Esophagus (tissue), 2 donors: ENCODE data around the gene PLA1A. TPM values are rescaled to one million over a fixed set of nuclear protein-coding genes. Genes with fewer than 3 reads are reported as not detected.
"Not testable (repeated sequence)": the region's sequence is repeated elsewhere in the genome, so short reads cannot be mapped to it uniquely, and the experiment has no call there.

Experiments
- H3K27ac ChIP-seq, 2 donors: one replicate each; pipeline ENCODE4 v1.5.1; 2013; ENCODE audit warnings: low read depth in 2 of 2, mild to moderate bottlenecking in 2 of 2, inconsistent platforms in 1 of 2, low read length in 1 of 2, moderate library complexity in 1 of 2
- H3K27me3 ChIP-seq, 2 donors: one replicate each; pipeline ENCODE4 v1.6.1; 2013; ENCODE audit warnings: low read length in 2 of 2, control low read depth in 1 of 2, mild to moderate bottlenecking in 1 of 2; ENCODE audit not compliant: insufficient read depth in 2 of 2, control insufficient read depth in 1 of 2
- H3K36me3 ChIP-seq, 2 donors: one replicate each; pipeline ENCODE4 v1.6.1; 2013; ENCODE audit warnings: low read length in 1 of 2; ENCODE audit not compliant: control insufficient read depth in 2 of 2, insufficient read depth in 2 of 2
- H3K4me1 ChIP-seq, 2 donors: one replicate each; pipeline ENCODE4 v1.6.1; 2013; ENCODE audit warnings: low read length in 1 of 2; ENCODE audit not compliant: control insufficient read depth in 2 of 2, insufficient read depth in 2 of 2
- H3K4me3 ChIP-seq, 2 donors: one replicate each; pipeline ENCODE4 v1.5.1; 2013; ENCODE audit warnings: low read length in 2 of 2, mild to moderate bottlenecking in 2 of 2, low read depth in 1 of 2, moderate library complexity in 1 of 2
- H3K9me3 ChIP-seq, 2 donors: one replicate each; pipeline ENCODE4 v1.6.1; 2013; ENCODE audit warnings: mild to moderate bottlenecking in 2 of 2, low read depth in 1 of 2, low read length in 1 of 2, moderate library complexity in 1 of 2; ENCODE audit not compliant: control insufficient read depth in 2 of 2, insufficient read depth in 1 of 2
- WGBS, 2 donors: extraction: QIAGEN DNeasy Blood & Tissue Kit; methylation state at CpG; one replicate each; pipeline ENCODE4 v1.1.7; 2013; 5-methylcytosine and 5-hydroxymethylcytosine counted together
- polyA plus RNA-seq, 2 donors: library from polyadenylated mRNA; stranded (reverse); fragments of 200-250 nt; gene quantifications; one replicate each; pipeline ENCODE4 v1.2.3, GENCODE V29; 2013
- donor health status: healthy with polysubstance abuse.
- donor health status: Bipolar disorder and iron deficiency.

PLA1A gene
- polyA plus RNA-seq, 2 donors: 0.10 to 1.1 TPM

DNA sequence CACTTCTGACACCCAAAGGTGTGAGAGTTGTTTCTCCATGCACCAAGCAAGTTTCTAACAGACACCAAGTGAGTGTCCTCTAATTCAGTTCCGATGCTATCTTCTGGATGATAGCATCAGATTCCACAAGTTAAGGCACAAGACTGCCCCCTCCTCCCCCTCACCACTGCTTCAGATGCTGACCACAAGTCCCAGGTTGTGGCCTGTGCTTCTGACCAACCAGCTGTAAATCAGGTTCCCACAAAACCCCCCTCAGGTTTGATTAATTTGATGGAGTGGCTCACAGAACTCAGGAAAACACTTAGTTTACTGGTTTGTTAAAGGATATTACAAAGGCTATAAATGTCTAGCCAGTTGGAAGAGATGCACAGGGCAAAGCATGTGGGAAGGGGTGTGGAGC lies 7.0 kb upstream of the PLA1A start:
- H3K27ac ChIP-seq: no peak overlapping the region
- no peaks in the 10 kb centered on the region for H3K36me3 ChIP-seq
- H3K27me3 ChIP-seq: no peaks in the 10 kb centered on the region
- H3K4me3 ChIP-seq: no peak overlapping the region
- H3K4me1 ChIP-seq: no peaks in the 10 kb centered on the region
- H3K9me3 ChIP-seq: no peaks in the 10 kb centered on the region
- 90 to 92% methylated on average over 1 of the region's 1 CpG for WGBS, 2 donors

DNA sequence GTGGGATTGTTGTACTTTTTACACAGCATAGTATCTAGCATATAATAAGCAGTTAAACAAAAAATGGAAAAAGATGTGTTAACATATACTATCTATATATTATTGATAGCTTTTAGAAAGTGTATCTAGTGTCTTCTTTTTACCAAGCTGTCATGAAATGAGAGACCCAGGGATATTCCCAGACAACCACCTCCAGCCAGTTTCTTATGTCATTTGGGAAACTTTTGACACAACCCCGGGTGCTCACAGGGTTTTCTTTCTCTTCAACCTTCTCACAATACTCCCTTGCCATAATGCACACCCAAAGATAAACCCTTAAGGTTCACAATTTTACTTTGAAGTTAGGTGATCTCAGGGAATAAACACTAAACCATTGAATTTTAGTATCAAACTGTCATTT lies 4.8 kb upstream of the PLA1A start:
- Histone ChIP-seq H3K27me3 (no peaks in the 10 kb centered on the region), H3K9me3 (no peaks in the 10 kb centered on the region), H3K4me3 (no peak overlapping the region), H3K27ac (no peak overlapping the region), H3K4me1 (no peaks in the 10 kb centered on the region), H3K36me3 (no peaks in the 10 kb centered on the region)
- 48 to 60% methylated on average over 1 of the region's 1 CpG for WGBS, 2 donors

DNA sequence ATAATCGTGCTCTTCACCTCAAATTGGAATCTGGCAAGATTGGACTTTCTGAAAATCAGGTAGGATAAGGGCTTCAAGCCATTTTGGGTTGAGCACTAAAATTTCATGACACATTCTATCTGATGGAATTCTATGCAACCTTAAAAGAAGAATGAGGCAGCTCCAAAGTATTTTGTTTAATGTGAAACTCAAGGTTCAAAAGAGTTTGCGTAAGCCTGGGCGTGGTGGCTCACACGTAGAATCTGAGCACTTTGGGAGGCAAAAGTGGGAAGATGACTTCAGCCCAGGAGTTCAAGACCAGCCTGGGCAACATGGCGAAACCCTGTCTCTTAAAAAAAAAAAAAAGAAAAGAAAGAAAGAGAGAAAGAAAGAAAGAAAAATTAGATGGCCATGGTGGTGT lies 3.6 kb upstream of the PLA1A start:
- H3K27me3 ChIP-seq: no peaks in the 10 kb centered on the region
- no peaks in the 10 kb centered on the region for H3K9me3 ChIP-seq
- H3K27ac ChIP-seq: no peak overlapping the region
- no peaks in the 10 kb centered on the region for H3K4me1 ChIP-seq
- H3K4me3 ChIP-seq: no peak overlapping the region
- H3K36me3 ChIP-seq: no peaks in the 10 kb centered on the region
- WGBS, 2 donors: 75 to 92% methylated on average over 5 of the region's 5 CpGs

DNA sequence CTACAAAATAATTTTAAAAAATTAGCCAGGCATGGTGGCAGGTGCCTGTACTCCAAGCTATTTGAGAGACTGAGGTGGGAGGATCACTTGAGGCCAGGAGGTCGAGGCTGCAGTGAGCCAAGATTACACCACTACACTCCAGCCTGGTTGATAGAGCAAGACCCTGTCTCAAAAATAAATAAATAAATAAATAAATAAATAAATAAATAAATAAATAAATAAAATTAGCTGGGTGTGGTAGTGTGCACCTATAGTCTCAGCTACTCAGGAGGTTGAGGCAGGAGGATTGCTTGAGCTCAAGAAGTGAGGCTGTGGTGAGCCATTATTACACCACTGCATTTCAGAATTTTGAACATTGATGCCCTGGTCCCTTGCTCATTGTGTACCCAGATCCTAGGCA lies 2.8 kb upstream of the PLA1A start:
- H3K4me3 ChIP-seq: not testable (repeated sequence)
- WGBS, 2 donors: 79 to 81% methylated on average over 1 of the region's 1 CpG

DNA sequence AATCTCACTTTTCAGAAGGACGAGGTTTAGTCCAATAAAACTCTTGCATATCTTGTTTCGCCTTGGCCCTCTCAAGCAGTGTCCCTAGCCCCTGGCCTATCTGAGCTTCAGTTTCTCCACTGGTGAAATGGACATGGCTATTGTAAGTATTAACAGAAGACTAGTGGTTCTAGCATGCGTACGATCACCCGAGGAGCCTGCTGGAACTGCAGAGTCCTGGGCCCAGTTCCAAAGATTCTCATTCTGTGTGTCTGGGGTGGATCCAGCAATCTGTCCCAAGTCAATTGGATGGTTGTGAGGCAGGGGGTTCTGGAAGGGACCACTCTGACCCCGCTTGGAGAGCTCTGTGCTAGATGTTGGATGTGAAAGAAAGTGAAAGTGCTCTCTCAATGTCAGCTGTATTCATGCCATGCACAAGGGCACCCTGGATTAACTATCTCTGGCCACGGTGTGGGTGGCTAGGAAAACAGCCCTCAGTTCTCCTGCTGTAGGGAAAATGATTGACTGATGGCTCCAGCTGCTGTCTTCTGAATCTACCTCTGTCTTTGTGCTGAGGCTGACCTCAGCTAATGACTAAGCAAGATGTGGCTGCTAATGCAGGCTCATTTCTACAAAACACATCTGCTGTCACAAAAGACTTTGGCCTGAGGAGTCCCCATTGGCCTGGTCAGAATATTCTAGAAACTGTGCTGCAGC lies 1.9 kb upstream of the PLA1A start:
- 78 to 80% methylated on average over 7 of the region's 7 CpGs for WGBS, 2 donors
- Histone ChIP-seq H3K27me3 (no peaks in the 10 kb centered on the region), H3K4me1 (peaks cover 0 to 2% of the 10 kb centered on the region in 2 donors), H3K36me3 (no peaks in the 10 kb centered on the region), H3K4me3 (no peak overlapping the region), H3K27ac (no peak overlapping the region), H3K9me3 (no peaks in the 10 kb centered on the region)

More for the DNA sequence above, 2.8 kb upstream of the PLA1A start:
- not testable (repeated sequence) for H3K4me1 ChIP-seq, H3K27ac ChIP-seq, H3K9me3 ChIP-seq, H3K27me3 ChIP-seq, H3K36me3 ChIP-seq

DNA sequence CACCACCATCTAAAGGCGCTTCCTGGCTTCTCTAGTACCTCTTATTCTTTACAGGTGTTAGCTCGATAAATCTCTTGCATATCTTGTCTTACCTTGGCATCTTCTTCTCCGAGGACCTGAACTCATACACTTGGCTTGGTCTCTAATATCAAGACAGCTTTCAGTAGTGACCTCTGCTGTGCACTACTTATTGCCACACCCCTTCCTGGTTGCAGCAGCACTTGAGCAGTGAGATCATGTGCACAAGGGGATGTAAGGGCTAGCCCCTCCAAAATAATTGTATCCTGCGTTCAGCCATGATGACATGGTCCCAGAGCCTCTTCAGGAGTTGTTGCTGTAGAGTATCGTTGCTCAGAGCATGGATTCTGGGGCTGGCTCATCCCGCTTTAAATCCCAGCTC lies 1.3 kb upstream of the PLA1A start:
- Histone ChIP-seq H3K4me1 (peaks cover 0 to 2% of the 10 kb centered on the region in 2 donors), H3K4me3 (no peak overlapping the region), H3K9me3 (no peaks in the 10 kb centered on the region), H3K36me3 (no peaks in the 10 kb centered on the region), H3K27me3 (no peaks in the 10 kb centered on the region), H3K27ac (no peak overlapping the region)
- WGBS, 2 donors: 83 to 91% methylated on average over 6 of the region's 6 CpGs

DNA sequence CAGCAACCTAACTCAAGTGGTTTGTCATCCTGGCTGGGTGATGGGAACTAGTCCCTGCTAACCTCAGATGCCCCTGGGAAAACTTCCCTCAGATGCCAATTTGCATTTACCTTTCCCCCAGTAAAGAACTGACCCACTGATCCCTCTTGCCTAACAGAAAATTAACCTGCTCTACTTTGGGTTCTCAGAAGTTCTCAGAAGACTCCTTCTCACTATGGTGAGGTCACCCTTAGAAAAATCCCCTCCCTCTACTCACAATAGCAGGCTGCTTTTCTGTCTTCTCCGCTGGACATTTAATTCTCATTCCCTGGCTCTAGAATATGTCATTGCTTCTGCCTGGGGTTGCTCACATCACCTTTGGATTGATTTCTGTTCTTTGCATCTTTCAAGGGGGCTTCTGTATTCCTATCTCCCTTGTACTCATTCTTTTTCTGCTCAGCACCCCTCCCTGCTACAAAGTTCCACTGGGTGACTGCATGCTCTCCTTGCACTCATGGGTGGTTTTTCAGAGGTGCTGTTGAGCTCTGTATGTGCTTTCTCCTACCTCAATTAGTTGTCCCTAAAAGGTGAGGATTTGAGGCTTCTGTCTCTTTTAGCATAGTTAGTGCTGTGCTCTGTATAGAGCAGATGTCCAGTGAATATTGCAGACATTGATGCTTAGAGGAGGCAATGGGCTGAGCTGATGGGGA lies 869 bp downstream of the PLA1A start:
- Histone ChIP-seq H3K27ac (no peak overlapping the region), H3K9me3 (no peaks in the 10 kb centered on the region), H3K27me3 (no peaks in the 10 kb centered on the region), H3K4me1 (peaks cover 0 to 2% of the 10 kb centered on the region in 2 donors), H3K36me3 (no peaks in the 10 kb centered on the region), H3K4me3 (no peak overlapping the region)
- WGBS, 2 donors: 92 to 94% methylated on average over 1 of the region's 1 CpG

DNA sequence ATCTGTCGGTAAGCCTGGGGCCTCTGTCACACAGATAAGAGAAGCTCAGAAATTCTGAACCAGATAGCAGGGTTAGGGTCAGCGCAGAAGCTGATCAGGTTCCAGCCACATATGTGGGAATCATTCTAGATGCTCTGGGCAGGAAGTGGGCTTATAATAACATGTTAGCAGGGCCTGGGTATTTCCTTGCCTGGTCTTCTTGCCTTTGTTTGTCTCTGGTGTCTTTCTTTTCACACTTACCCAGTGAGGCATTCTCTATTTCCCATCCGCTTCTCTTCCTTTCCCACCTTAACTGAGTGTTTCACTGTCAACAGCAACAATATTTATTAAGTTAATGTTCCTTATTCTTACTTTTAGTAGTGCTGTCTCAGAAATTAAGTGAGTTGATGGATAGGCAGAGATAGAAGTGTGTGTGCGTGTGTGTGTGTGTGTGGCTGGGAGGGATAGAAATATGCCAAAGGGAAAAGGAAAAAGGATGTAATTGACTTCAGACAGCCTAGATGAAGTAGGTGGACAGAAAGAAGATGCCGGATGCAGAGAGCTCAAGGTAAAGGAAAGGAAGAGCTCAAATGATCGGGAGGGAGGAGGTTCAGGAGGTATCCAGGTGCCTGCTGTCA lies 2.0 kb downstream of the PLA1A start:
- no peaks in the 10 kb centered on the region for H3K27me3 ChIP-seq
- WGBS, 2 donors: 88 to 94% methylated on average over 6 of the region's 6 CpGs
- H3K27ac ChIP-seq: no peak overlapping the region

DNA sequence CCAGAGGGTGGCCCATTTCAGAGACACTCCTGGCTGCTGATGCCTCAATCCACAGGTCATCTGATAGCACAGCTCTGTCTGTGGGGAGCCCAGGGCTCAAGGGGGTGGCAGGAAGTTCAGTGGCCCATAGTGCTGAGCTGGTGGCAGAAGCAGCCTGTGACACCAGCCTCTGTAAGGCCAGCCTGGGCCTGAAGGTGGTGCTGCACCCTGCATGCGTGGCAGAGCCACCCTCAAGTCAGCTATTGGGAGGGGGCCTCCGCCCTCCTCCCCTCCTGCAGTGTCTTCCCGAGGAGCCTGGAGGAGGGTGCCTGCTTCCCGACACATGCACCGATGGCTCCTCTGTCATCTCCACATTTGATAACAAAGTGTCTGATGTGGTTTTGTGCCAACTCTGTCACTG lies 3.0 kb downstream of the PLA1A start:
- no peak overlapping the region for H3K27ac ChIP-seq
- 63 to 73% methylated on average over 5 of the region's 5 CpGs for WGBS, 2 donors

More for the DNA sequence above, 2.0 kb downstream of the PLA1A start:
- Histone ChIP-seq H3K4me3 (no peak overlapping the region), H3K4me1 (peaks cover 0 to 2% of the 10 kb centered on the region in 2 donors), H3K36me3 (no peaks in the 10 kb centered on the region), H3K9me3 (no peaks in the 10 kb centered on the region)

More for the DNA sequence above, 3.0 kb downstream of the PLA1A start:
- H3K36me3 ChIP-seq: no peaks in the 10 kb centered on the region
- H3K27me3 ChIP-seq: no peaks in the 10 kb centered on the region
- H3K4me3 ChIP-seq: no peak overlapping the region
- H3K4me1 ChIP-seq: peaks cover 0 to 2% of the 10 kb centered on the region in 2 donors
- H3K9me3 ChIP-seq: no peaks in the 10 kb centered on the region
